GM18870 (cell line): ENCODE results near the gene CDRT4.

ENCODE experiments used
- ATAC-seq: cut with Tn5 transposase; IDR thresholded peaks from one replicate; pipeline ENCODE4 v1.9.1; 2021; ENCODE audit warnings: moderate library complexity; ENCODE audit not compliant: unreplicated experiment

The CDRT4 gene

DNA sequence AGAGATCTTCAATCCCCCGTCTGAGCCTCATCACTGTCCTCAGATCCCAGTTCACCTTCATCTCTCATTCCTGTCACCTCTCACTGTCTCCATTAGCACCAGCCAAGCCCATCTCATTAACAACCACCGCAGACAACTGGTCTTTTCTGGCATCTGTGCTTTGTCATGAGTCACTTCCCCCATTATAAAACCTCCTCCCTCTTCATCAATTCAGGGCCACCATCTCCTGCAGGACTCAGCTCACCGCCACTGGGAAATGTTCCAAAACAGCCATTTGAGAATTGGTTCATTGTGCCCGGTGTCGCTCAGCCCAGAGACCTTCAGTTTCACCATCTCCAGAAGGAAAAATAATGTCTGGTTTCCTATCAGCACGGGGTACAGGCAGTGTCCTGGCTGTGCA lies 69.1 kb downstream of the CDRT4 start:
- ATAC-seq, result no peak

DNA sequence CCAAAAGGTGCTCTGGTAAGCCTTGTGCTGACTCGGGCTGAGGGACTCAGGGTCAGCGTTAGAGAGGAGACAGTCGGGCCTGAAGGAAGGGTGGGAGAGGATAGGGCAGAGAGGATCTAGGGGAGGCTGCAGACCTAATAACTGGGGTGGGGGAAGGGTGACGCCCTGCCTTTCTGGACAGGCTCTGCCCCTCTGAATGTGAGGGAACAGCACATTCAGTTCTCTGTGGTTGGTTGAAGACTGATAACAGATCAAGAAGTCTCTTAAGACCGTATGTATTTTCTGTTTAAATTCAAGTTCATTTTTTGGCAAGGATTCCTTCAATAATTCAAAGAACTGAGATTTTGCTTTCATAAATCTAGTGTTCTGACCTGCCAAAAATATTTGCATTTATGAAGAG lies 69.8 kb downstream of the CDRT4 start:
- no peak for ATAC-seq

DNA sequence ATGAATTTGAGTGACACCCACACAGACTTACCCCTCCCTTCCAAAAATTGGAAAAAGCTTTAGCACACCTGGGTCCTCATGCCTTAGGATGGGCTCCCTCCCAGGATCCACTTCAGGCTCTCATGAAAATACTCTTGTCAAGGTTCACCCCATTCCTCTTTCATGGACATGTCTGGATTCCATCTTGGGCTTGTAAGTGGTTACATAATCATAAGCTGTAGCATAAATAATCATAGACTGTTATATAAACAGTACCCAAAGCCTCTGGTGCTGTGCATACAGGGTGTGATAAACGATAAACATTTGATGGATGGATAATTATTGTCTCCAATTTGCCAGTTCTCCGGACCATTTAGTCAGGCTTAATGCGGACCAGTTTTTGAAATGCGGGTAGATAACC lies 72.3 kb downstream of the CDRT4 start:
- ATAC-seq, result no peak

DNA sequence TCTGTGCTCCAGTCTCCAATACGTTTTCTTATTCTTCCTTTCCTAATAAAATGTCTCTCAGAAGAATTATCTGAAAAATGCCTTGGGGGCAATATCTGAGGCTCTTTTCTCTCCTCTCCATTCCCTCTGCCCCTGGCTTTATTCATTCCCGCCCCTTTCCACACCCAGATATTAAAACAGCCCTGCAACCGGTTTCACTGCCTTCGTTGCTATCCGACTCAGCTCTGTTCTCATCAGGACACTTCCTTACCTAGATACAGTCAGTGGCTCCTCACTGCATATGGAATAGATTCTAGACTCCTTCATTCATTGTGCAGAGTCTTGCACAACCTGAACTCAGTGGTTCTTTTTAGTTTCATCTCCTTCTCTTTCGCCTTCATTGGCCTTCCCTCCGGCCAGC lies 74.0 kb downstream of the CDRT4 start:
- ATAC-seq, result no peak

DNA sequence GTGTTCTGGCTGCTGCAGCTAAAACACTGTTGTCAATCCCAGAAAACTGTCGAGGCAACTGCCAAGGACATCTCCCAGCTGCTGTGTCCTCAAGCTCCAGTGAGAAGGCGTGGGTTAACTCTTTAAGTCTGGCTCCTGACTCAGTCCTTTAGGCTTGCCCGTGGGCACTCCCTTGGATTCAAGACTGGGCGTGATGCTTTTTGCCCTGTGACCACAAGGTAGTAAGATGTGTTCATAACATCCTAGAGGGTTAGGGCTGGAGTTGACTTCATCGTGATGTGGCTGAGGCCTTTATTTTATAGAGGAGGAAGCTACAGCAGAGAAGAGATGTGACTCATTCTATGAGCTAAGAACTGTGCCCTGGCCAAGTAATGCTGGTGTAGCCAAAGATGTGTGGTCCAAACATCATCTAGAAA lies 75.1 kb downstream of the CDRT4 start:
- ATAC-seq, result no peak

DNA sequence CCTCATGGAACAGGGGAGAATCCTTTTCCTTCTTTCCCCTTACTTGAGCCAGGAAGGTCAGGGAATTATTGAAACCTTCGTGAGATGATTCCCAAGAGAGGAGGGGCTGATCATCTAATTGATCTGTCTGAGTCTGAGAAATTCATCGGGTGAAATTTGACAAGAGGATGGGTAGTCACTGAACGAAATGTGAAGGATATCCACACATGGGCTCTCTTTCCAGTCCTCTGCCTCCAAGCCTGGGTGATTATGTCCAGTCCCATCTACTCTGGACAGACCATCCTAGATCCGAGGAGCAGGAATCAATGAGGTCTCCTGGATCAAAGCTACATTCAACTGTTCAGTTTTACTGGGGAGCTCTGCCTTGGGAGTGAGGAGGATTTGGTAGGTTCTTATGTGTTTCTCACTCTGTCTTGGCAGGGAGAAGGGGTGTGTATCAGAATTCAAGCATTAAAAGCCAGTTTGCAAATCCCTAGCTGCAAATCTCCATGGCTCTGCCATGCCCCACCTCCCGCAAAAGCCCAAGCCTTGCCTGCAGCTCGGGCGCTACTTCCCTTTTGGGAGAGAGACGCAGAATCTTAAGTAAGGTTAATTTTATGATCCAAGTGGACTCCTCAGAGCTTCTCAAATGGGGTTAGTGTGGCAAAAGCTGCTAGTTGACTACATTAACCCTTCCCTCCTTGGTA lies 78.9 kb downstream of the CDRT4 start:
- no peak for ATAC-seq

DNA sequence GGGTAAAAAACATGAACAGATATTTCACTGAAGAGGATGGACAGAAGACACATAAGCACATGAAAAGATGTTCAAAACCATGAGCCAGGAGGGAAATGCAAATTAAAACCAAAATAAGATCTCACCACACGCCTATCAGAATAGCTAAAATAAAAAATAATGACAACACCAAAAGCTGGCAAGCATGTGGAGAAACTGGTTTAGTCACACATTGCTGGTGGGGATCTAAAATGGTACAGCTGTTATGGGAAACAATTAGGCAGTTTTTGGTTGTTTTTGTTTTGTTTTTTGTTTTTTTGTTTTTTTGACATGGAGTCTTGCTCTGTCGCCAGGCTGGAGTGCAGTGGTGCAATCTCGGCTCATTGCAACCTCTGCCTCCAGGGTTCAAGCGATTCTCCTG lies 81.3 kb downstream of the CDRT4 start:
- ATAC-seq, result no peak
